SK-N-SH (cell line): ENCODE data around the gene AP2A2. TPM values are rescaled to one million over a fixed set of nuclear protein-coding genes. Genes with fewer than 3 reads are reported as not detected.

ENCODE experiments used
- CTCF ChIA-PET: fragments of 300-600, 350-600 bp; formaldehyde crosslinking; extraction: SDS; loops from one replicate; lab custom pipeline; 2021; lab: Yijun Ruan, JAX
- POLR2A ChIA-PET: fragments of 350-600 bp; sonication (Branson Sonifier 250); formaldehyde crosslinking; extraction: SDS; loops from one replicate; lab custom pipeline; 2020; ENCODE audit warnings: antibody characterized with exemption, inconsistent platforms; lab: Yijun Ruan, JAX
- DNase-seq: peaks from one replicate; pipeline ENCODE4 v3.0.0; 2012
- H2AFZ ChIP-seq: fragments of 200-600 bp; sonication (generic); 2 replicates; pipeline ENCODE4 v1.8.1; 2016; ENCODE audit warnings: antibody characterized with exemption, mild to moderate bottlenecking, low read depth
- H3F3A ChIP-seq: fragments of 200-600 bp; sonication (generic); replicated peaks from 2 replicates; pipeline ENCODE3; 2016; ENCODE audit warnings: antibody characterized with exemption, mild to moderate bottlenecking; ENCODE audit not compliant: insufficient read depth
- H3K27ac ChIP-seq, 2 experiments: fragments of 200-500 bp in 1 of 2; fragments of 200-600 bp in 1 of 2; sonication (Bioruptor generic) in 1 of 2; sonication (generic), shearing (Covaris generic) in 1 of 2; 2 replicates each; pipeline versions ENCODE4 v1.5.1 to v1.6.1; 2014 to 2016; ENCODE audit warnings: low read depth in 2 of 2, inconsistent platforms in 1 of 2, low read length in 1 of 2, mild to moderate bottlenecking in 1 of 2, mixed read lengths in 1 of 2
- H3K27me3 ChIP-seq: fragments of 200-600 bp; sonication (generic), shearing (Covaris generic); 2 replicates; pipeline ENCODE4 v1.6.1; 2016; ENCODE audit warnings: mixed run types; ENCODE audit not compliant: insufficient read depth
- H3K36me3 ChIP-seq, 2 experiments: fragments of 200-500 bp in 1 of 2; fragments of 200-600 bp in 1 of 2; sonication (Bioruptor generic) in 1 of 2; sonication (generic) in 1 of 2; replicated peaks in 1 of 2; 2 replicates each; pipeline versions ENCODE3 to v1.5.1; 2014 to 2016; ENCODE audit warnings: low read length in 1 of 2, mild to moderate bottlenecking in 1 of 2; ENCODE audit not compliant: insufficient read depth in 2 of 2, control insufficient read depth in 1 of 2
- H3K4me1 ChIP-seq, 2 experiments: fragments of 200-500 bp in 1 of 2; fragments of 200-600 bp in 1 of 2; sonication (Bioruptor generic) in 1 of 2; sonication (generic), shearing (Covaris generic) in 1 of 2; 2 replicates each; pipeline versions ENCODE4 v1.5.1 to v1.6.1; 2014 to 2016; ENCODE audit warnings: low read depth in 1 of 2, low read length in 1 of 2, mixed run types in 1 of 2; ENCODE audit not compliant: insufficient read depth in 2 of 2, control insufficient read depth in 1 of 2
- H3K4me2 ChIP-seq: fragments of 200-600 bp; sonication (generic), shearing (Covaris generic); 2 replicates; pipeline ENCODE4 v1.6.1; 2017; ENCODE audit warnings: mixed run types
- H3K4me3 ChIP-seq, 2 experiments: fragments of 200-500 bp in 1 of 2; fragments of 200-600 bp in 1 of 2; sonication (Bioruptor generic) in 1 of 2; sonication (generic), shearing (Covaris generic) in 1 of 2; 2 replicates each; pipeline versions ENCODE4 v1.5.1 to v1.8.1; 2014 to 2016; ENCODE audit warnings: low read depth in 2 of 2, inconsistent platforms in 1 of 2, low read length in 1 of 2, mild to moderate bottlenecking in 1 of 2, mixed read lengths in 1 of 2, moderate library complexity in 1 of 2
- H3K79me2 ChIP-seq: fragments of 200-600 bp; sonication (generic); 2 replicates; pipeline ENCODE4 v1.8.1; 2017; ENCODE audit warnings: mild to moderate bottlenecking; ENCODE audit not compliant: insufficient read depth
- H3K9ac ChIP-seq: fragments of 200-600 bp; sonication (generic); 2 replicates; pipeline ENCODE4 v1.6.1; 2017; ENCODE audit warnings: mixed run types
- H3K9me2 ChIP-seq: fragments of 200-600 bp; sonication (generic); 2 replicates; pipeline ENCODE4 v1.6.1; 2017; ENCODE audit warnings: mixed run types
- H3K9me3 ChIP-seq: fragments of 200-600 bp; sonication (generic); 2 replicates; pipeline ENCODE4 v1.6.1; 2017; ENCODE audit warnings: mixed run types, mild to moderate bottlenecking, moderate library complexity
- H4K20me1 ChIP-seq: fragments of 200-600 bp; sonication (generic); 2 replicates; pipeline ENCODE4 v1.6.1; 2017; ENCODE audit warnings: mild to moderate bottlenecking, mixed run types; ENCODE audit not compliant: insufficient read depth
- MEF2A ChIP-seq: IDR thresholded peaks from 2 replicates; pipeline ENCODE4 v1.4.0; 2012; ENCODE audit warnings: low read depth, borderline replicate concordance
- NRF1 ChIP-seq: IDR thresholded peaks from 2 replicates; pipeline ENCODE4 v1.6.1; 2012; ENCODE audit warnings: low read depth, mild to moderate bottlenecking, low read length
- SMC3 ChIP-seq: IDR thresholded peaks from 2 replicates; pipeline ENCODE4 v1.6.1; 2012; ENCODE audit warnings: low read depth, low read length, improper control_type of control experiment
- WGBS: methylation state at CpG from one replicate; pipeline ENCODE4 v1.1.6; 2017; ENCODE audit warnings: low lambda C conversion rate; 5-methylcytosine and 5-hydroxymethylcytosine counted together
- polyA plus RNA-seq, 3 experiments: library from polyadenylated mRNA; depleted of rRNA; stranded (reverse); fragments of >200 nt; gene quantifications; 2 replicates each; pipeline ENCODE4 v1.2.3, GENCODE V29; 2012
- TF ChIP-seq, protein P1 (sequence below): IDR thresholded peaks from 2 replicates; pipeline ENCODE4 v1.4.0; 2012; ENCODE audit warnings: low read depth, borderline replicate concordance
- TF ChIP-seq, protein P2 (sequence below): IDR thresholded peaks from 2 replicates; pipeline ENCODE4 v1.6.1; 2012; ENCODE audit warnings: mild to moderate bottlenecking, low read depth, low read length, moderate library complexity

AP2A2 gene
- polyA plus RNA-seq, 1 of the 3 experiments (the other 2 are of a cell fraction), result 42.7 TPM

DNA sequence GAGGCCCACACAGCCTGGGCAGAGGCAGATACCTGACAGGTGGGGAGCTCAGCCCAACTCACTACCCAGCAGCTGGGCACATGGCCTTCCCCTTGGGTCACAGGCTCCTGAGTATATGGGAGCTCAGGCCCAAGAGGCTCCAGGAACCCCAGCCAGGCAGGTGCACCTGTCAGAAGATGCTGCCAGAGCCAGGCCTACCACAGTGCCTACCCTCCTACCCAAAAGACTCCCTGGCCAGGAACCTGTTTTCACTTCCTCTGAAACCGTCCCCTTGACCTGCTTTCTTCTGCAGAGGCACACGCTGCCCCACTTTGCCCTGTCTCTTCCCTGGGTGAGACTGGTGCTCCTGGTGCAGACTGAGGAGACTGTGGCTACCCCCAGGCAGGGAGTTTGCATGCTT is 18.0 kb upstream of the AP2A2 start:
- Histone ChIP-seq H3K79me2 (peaks cover 35% of the 10 kb centered on the region), H2AFZ (no peak overlapping the region), H3K36me3 (peaks cover 5 to 16% of the 10 kb centered on the region in 2 experiments), H4K20me1 (0 out of 2 replicates have a peak, but pooled peaks cover 3% of the 10 kb centered on the region), H3K4me3 (no peak overlapping the region), H3K4me1 (peaks cover 0 to 14% of the 10 kb centered on the region in 2 experiments; a peak in 1 of 4 replicates), H3F3A (no peaks in the 10 kb centered on the region), H3K9me2 (no peaks in the 10 kb centered on the region), H3K9ac (no peak overlapping the region), H3K4me2 (no peak overlapping the region), H3K27me3 (no peaks in the 10 kb centered on the region), H3K9me3 (no peaks in the 10 kb centered on the region), H3K27ac (no peak overlapping the region)
- TF ChIP-seq NRF1 (no peak), MEF2A (no peak)
- TF ChIP-seq, protein P1, sequence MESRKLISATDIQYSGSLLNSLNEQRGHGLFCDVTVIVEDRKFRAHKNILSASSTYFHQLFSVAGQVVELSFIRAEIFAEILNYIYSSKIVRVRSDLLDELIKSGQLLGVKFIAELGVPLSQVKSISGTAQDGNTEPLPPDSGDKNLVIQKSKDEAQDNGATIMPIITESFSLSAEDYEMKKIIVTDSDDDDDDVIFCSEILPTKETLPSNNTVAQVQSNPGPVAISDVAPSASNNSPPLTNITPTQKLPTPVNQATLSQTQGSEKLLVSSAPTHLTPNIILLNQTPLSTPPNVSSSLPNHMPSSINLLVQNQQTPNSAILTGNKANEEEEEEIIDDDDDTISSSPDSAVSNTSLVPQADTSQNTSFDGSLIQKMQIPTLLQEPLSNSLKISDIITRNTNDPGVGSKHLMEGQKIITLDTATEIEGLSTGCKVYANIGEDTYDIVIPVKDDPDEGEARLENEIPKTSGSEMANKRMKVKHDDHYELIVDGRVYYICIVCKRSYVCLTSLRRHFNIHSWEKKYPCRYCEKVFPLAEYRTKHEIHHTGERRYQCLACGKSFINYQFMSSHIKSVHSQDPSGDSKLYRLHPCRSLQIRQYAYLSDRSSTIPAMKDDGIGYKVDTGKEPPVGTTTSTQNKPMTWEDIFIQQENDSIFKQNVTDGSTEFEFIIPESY, result no peak
- CTCF ChIA-PET, result no interaction called here
- 100% methylated on average over 2 of the region's 2 CpGs for WGBS
- POLR2A ChIA-PET, result interaction anchor here (0.5 kb wide), 1 partner anchor 11 kb away, joined by 4 read pairs; no protein-coding TSS in a partner anchor
- DNase-seq, result no peak

DNA sequence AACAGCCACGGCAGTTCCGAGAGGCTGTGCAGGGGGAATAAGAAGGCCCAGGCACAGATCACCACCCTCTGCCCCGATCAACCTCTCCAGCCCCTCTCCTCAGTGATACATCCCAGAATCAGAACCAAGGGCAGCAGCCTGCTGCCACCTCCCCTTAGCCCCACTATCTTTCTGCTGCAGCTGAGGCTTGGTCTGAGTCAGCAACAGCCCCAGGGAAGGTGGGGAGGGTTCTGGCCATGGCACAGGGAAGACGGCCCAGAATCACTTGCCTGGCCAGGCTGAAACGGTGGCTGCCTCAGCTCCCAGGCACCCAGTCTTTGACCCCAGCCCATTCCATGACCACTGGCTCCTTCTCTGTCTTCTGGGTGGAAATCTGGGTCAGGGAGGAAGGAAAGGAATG is 17.4 kb upstream of the AP2A2 start:
- Histone ChIP-seq H4K20me1 (0 out of 2 replicates have a peak, but pooled peaks cover 3% of the 10 kb centered on the region), H3K27ac (no peak overlapping the region), H3K27me3 (no peaks in the 10 kb centered on the region), H3K4me2 (no peak overlapping the region), H3K36me3 (peaks cover 5 to 10% of the 10 kb centered on the region in 2 experiments), H3K9ac (no peak overlapping the region), H2AFZ (no peak overlapping the region), H3K79me2 (peaks cover 35% of the 10 kb centered on the region), H3K9me3 (no peaks in the 10 kb centered on the region), H3K9me2 (no peaks in the 10 kb centered on the region), H3K4me3 (no peak overlapping the region), H3F3A (no peaks in the 10 kb centered on the region), H3K4me1 (peaks cover 0 to 14% of the 10 kb centered on the region in 2 experiments; a peak in 1 of 4 replicates)
- TF ChIP-seq, protein P2, sequence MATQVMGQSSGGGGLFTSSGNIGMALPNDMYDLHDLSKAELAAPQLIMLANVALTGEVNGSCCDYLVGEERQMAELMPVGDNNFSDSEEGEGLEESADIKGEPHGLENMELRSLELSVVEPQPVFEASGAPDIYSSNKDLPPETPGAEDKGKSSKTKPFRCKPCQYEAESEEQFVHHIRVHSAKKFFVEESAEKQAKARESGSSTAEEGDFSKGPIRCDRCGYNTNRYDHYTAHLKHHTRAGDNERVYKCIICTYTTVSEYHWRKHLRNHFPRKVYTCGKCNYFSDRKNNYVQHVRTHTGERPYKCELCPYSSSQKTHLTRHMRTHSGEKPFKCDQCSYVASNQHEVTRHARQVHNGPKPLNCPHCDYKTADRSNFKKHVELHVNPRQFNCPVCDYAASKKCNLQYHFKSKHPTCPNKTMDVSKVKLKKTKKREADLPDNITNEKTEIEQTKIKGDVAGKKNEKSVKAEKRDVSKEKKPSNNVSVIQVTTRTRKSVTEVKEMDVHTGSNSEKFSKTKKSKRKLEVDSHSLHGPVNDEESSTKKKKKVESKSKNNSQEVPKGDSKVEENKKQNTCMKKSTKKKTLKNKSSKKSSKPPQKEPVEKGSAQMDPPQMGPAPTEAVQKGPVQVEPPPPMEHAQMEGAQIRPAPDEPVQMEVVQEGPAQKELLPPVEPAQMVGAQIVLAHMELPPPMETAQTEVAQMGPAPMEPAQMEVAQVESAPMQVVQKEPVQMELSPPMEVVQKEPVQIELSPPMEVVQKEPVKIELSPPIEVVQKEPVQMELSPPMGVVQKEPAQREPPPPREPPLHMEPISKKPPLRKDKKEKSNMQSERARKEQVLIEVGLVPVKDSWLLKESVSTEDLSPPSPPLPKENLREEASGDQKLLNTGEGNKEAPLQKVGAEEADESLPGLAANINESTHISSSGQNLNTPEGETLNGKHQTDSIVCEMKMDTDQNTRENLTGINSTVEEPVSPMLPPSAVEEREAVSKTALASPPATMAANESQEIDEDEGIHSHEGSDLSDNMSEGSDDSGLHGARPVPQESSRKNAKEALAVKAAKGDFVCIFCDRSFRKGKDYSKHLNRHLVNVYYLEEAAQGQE, result peak; percentile 60; the same call in 1 of the 2 replicates
- no peak for TF ChIP-seq SMC3
- TF ChIP-seq, protein P1, result no peak
- POLR2A ChIA-PET, result no interaction called here
- DNase-seq, result no peak
- CTCF ChIA-PET, result no interaction called here
- 59% methylated on average over 2 of the region's 5 CpGs for WGBS
